ENCODE data around the gene ARMC12.

Gene ARMC12

GRCh38 chr6:35736253-35736894 lies 458 bp upstream of the ARMC12 start:
- peak; percentile 85 for TF ChIP-seq CTCF (IDR thresholded peaks at IDR 0.05)

GRCh38 chr6:35737413-35738211 lies 780 bp downstream of the ARMC12 start:
- TF ChIP-seq CTCF (IDR thresholded peaks at IDR 0.05), result peak; percentile 64

GRCh38 chr6:35739645-35740524 lies 3.1 kb downstream of the ARMC12 start:
- TF ChIP-seq CTCF (IDR thresholded peaks at IDR 0.05), result no peak

- TF ChIP-seq CTCF (IDR thresholded peaks at IDR 0.05), result no peak
These were observed 6.0 kb downstream of the ARMC12 start for GRCh38 chr6:35742842-35743241.

- TF ChIP-seq CTCF (IDR thresholded peaks at IDR 0.05), result no peak
These were observed 8.7 kb downstream of the ARMC12 start for GRCh38 chr6:35745509-35745908.

- TF ChIP-seq CTCF (IDR thresholded peaks at IDR 0.05), result no peak
These were observed 9.7 kb downstream of the ARMC12 start for GRCh38 chr6:35746516-35746915.

GRCh38 chr6:35747877-35748276 lies 11.0 kb downstream of the ARMC12 start:
- TF ChIP-seq CTCF (IDR thresholded peaks at IDR 0.05), result no peak

All from LNCAP (cell line).